Natural killer cell (primary cell): ENCODE measurements around the gene IYD. TPM values are rescaled to one million over a fixed set of nuclear protein-coding genes. Genes with fewer than 3 reads are reported as not detected.

Experiments used
- ATAC-seq, 3 donors: fragments of 150-1000 bp in 2 of 3; fragments of 200-7000 bp in 1 of 3; cut with Tn5 transposase; 1 replicate in 1 of 3; 2 replicates in 2 of 3; pipeline ENCODE4 v1.10.0; 2021; ENCODE audit warnings: mild to moderate bottlenecking in 2 of 3, moderate library complexity in 2 of 3
- DNase-seq, 2 donors: peaks; one replicate each; pipeline versions ENCODE4 v3.0.0 to v3.0.0-alpha.2; 2013 to 2021; ENCODE audit warnings: mixed read lengths in 1 of 2
- H3K27ac ChIP-seq: one replicate; pipeline ENCODE4 v1.5.1; 2013; ENCODE audit warnings: mild to moderate bottlenecking, low read length
- H3K27me3 ChIP-seq: one replicate; pipeline ENCODE4 v1.6.1; 2013; ENCODE audit warnings: low read length; ENCODE audit not compliant: control insufficient read depth, insufficient read depth
- H3K36me3 ChIP-seq: one replicate; pipeline ENCODE4 v1.6.1; 2013; ENCODE audit warnings: low read length; ENCODE audit not compliant: control insufficient read depth, insufficient read depth
- H3K4me1 ChIP-seq: one replicate; pipeline ENCODE4 v1.6.1; 2013; ENCODE audit warnings: low read length; ENCODE audit not compliant: control insufficient read depth, insufficient read depth
- H3K4me3 ChIP-seq: one replicate; pipeline ENCODE4 v1.5.1; 2013; ENCODE audit warnings: low read length
- H3K9me3 ChIP-seq: one replicate; pipeline ENCODE4 v1.6.1; 2013; ENCODE audit warnings: low read length; ENCODE audit not compliant: control insufficient read depth, insufficient read depth
- H3K27ac Mint-ChIP-seq, 2 donors: one replicate each; pipeline ENCODE4 v1.8.0; 2022; ENCODE audit warnings: mild to moderate bottlenecking in 2 of 2, mixed read lengths in 2 of 2, moderate library complexity in 1 of 2
- H3K27me3 Mint-ChIP-seq, 2 donors: one replicate each; pipeline ENCODE4 v1.8.0; 2022; ENCODE audit warnings: low read depth in 2 of 2, mixed read lengths in 2 of 2
- H3K36me3 Mint-ChIP-seq: one replicate; pipeline ENCODE4 v1.8.0; 2022; ENCODE audit warnings: mixed read lengths
- H3K4me1 Mint-ChIP-seq, 2 donors: one replicate each; pipeline ENCODE4 v1.8.0; 2022; ENCODE audit warnings: mixed read lengths in 2 of 2
- H3K4me3 Mint-ChIP-seq: one replicate; pipeline ENCODE4 v1.8.0; 2022; ENCODE audit warnings: mild to moderate bottlenecking, moderate library complexity, mixed read lengths
- H3K9me3 Mint-ChIP-seq, 2 donors: one replicate each; pipeline ENCODE4 v1.8.0; 2022; ENCODE audit warnings: mixed read lengths in 2 of 2
- CTCF ChIP-seq: fragments of 200-600 bp; IDR thresholded peaks from one replicate; pipeline ENCODE4 v1.8.0; 2022; ENCODE audit warnings: antibody characterized with exemption
- WGBS: methylation state at CpG from one replicate; pipeline ENCODE4 v1.1.7; 2013; ENCODE audit warnings: missing lambda C conversion rate; ENCODE audit not compliant: insufficient coverage; 5-methylcytosine and 5-hydroxymethylcytosine counted together
- intact Hi-C: fragments of 100-400 bp; cut with micrococcal nuclease; formaldehyde crosslinking; loops from one replicate; pipeline ENCODE4 v1.14.2; 2022
- total RNA-seq, 4 donors: library from RNA; stranded (reverse); fragments of 120-200 nt in 1 of 4; gene quantifications; one replicate each; pipeline versions ENCODE4 v1.2.3 to v1.2.4, GENCODE V29; 2013 to 2022

The IYD gene
- total RNA-seq, 3 donors from 2014 or later (not counting 1 experiment from before 2014, with no cell fraction given), result not detected

DNA sequence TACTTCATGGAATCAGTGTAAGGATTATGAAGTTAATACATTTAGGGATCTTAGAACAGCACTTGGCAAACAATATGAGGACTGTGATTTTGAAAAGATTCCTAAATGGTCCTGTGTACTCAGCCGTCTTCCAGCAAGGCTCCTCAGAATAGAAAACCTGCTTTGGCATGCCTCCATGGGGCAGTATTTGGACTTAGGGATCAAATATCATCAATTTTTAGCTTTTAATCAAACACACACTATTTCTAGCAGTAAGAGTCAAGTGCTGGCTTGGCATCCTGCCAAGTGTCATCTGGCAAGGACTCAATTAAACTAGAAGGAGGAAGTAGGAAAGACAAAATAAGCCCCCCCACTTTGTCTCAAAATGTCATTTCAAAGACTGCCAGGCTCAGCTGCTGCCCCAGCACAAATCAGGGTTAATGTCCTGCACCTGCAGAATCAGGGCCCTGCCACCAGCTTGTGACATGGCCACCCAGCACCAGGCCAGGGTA is 40.8 kb downstream of the IYD start:
- intact Hi-C loops, result no loop called here
- no peak overlapping the region for H3K4me3 Mint-ChIP-seq
- no peaks in the 10 kb centered on the region for H3K9me3 Mint-ChIP-seq
- Histone ChIP-seq H3K27me3 (peaks cover 7% of the 10 kb centered on the region), H3K4me1 (no peaks in the 10 kb centered on the region), H3K9me3 (peaks cover 3% of the 10 kb centered on the region), H3K4me3 (no peak overlapping the region), H3K27ac (no peak overlapping the region), H3K36me3 (no peaks in the 10 kb centered on the region)
- ATAC-seq (no peak), DNase-seq (peak in 1 of 2 donors; percentile 16)
- TF ChIP-seq CTCF, result no peak
- WGBS, result 38% methylated on average over 1 of the region's 1 CpG
- no peak overlapping the region for H3K27ac Mint-ChIP-seq
- H3K36me3 Mint-ChIP-seq, result no peaks in the 10 kb centered on the region
- no peaks in the 10 kb centered on the region for H3K4me1 Mint-ChIP-seq
- H3K27me3 Mint-ChIP-seq, result peaks cover 27 to 74% of the 10 kb centered on the region in 2 donors

GRCh38 chr6:150410399-150410798 is 41.6 kb downstream of the IYD start:
- whole genome bisulfite sequencing, result 47% methylated on average over 2 of the region's 4 CpGs
- H3K27ac ChIP-seq, result no peak overlapping the region

DNA sequence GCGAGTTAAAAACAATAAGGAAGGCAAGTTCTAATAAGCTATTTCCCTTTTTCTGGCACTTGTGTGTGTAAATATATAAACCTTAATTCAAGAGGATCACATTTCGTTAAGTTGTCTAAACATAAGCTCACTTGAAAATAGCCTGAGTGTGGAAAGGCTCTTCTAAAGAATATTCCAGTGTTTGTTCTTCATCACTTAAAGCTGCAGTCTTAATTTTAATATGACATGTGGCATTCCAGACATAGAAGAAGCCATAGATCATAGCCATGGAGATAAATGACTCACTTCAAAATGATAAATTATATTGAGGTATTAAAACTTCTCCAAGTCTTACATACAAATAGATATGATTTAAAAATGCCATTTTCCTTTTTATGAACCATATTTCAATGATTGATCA is 42.1 kb downstream of the IYD start:
- no peak for DNase-seq
- ATAC-seq, result no peak
- Mint-ChIP-seq H3K4me3 (no peak overlapping the region), H3K27ac (no peak overlapping the region), H3K9me3 (no peaks in the 10 kb centered on the region), H3K27me3 (peaks cover 28 to 75% of the 10 kb centered on the region in 2 donors), H3K4me1 (no peaks in the 10 kb centered on the region), H3K36me3 (no peaks in the 10 kb centered on the region)
- Histone ChIP-seq H3K27ac (no peak overlapping the region), H3K4me3 (no peak overlapping the region), H3K27me3 (peaks cover 6% of the 10 kb centered on the region), H3K9me3 (no peaks in the 10 kb centered on the region), H3K4me1 (no peaks in the 10 kb centered on the region), H3K36me3 (no peaks in the 10 kb centered on the region)
- TF ChIP-seq CTCF, result no peak
- no CpG with 5 or more reads among the region's 2 CpGs for WGBS
- intact Hi-C loops, result no loop called here

More at GRCh38 chr6:150410399-150410798, 41.6 kb downstream of the IYD start:
- H3K4me3 Mint-ChIP-seq, result no peak overlapping the region
- Histone ChIP-seq H3K36me3 (no peaks in the 10 kb centered on the region), H3K4me1 (no peaks in the 10 kb centered on the region), H3K27me3 (peaks cover 6% of the 10 kb centered on the region), H3K4me3 (no peak overlapping the region), H3K9me3 (no peaks in the 10 kb centered on the region)
- H3K36me3 Mint-ChIP-seq, result no peaks in the 10 kb centered on the region
- ATAC-seq, result no peak
- no peaks in the 10 kb centered on the region for H3K4me1 Mint-ChIP-seq
- H3K27ac Mint-ChIP-seq, result no peak overlapping the region
- no peak for DNase-seq
- intact Hi-C loops, result no loop called here
- TF ChIP-seq CTCF, result no peak
- H3K9me3 Mint-ChIP-seq, result no peaks in the 10 kb centered on the region
- H3K27me3 Mint-ChIP-seq, result peaks cover 28 to 75% of the 10 kb centered on the region in 2 donors

DNA sequence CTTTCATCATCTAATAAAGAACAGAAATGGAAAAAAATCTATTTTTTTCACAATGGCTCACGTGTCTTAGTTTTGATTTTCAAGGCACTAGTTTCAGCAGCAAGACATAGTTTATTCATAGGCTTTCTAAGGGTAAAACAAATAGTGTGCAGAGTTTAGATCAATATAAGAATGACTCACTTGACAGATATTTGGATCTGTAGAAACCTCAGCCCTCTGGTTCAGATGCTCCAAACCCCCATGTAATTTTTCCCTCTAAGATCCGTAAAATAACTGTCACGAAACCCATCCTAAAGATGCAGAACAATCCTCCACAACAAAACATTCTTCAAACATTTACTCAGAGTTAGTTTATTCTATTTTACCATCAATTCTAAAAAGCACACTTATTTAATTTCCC is 43.4 kb downstream of the IYD start:
- H3K4me1 Mint-ChIP-seq, result peaks cover under 1% of the 10 kb centered on the region in 2 donors

More for the DNA sequence above, 43.4 kb downstream of the IYD start:
- Mint-ChIP-seq H3K9me3 (no peaks in the 10 kb centered on the region), H3K4me3 (no peak overlapping the region), H3K27me3 (peaks cover 25 to 73% of the 10 kb centered on the region in 2 donors), H3K27ac (no peak overlapping the region), H3K36me3 (no peaks in the 10 kb centered on the region)
- H3K27me3 ChIP-seq, result peaks cover 3% of the 10 kb centered on the region
- no peak overlapping the region for H3K27ac ChIP-seq
- H3K4me1 ChIP-seq, result no peaks in the 10 kb centered on the region
- DNase-seq (no peak), ATAC-seq (no peak)
- H3K4me3 ChIP-seq, result no peak overlapping the region
- H3K9me3 ChIP-seq, result no peaks in the 10 kb centered on the region
- 81% methylated on average over 3 of the region's 3 CpGs for WGBS
- TF ChIP-seq CTCF, result no peak
- intact Hi-C loops, result no loop called here
- H3K36me3 ChIP-seq, result no peaks in the 10 kb centered on the region
